Brain microvascular endothelial cell (primary cell): ENCODE measurements around the gene HPCA.

Experiments used
- DNase-seq: peaks from one replicate; pipeline ENCODE4 v3.0.0-alpha.2; 2020
- H3K27ac ChIP-seq: fragments of 250-450 bp; sonication (Bioruptor Pico); 2 replicates; pipeline ENCODE4 v1.5.1; 2020; ENCODE audit warnings: mild to moderate bottlenecking, moderate library complexity
- H3K27me3 ChIP-seq: fragments of 250-450 bp; sonication (Bioruptor Pico); replicated peaks from 2 replicates; pipeline ENCODE4 v1.5.1; 2020; ENCODE audit warnings: mild to moderate bottlenecking
- H3K36me3 ChIP-seq: fragments of 250-450 bp; sonication (Bioruptor Pico); replicated peaks from 2 replicates; pipeline ENCODE4 v1.5.1; 2020; ENCODE audit warnings: mild to moderate bottlenecking
- H3K4me3 ChIP-seq: 2 replicates; pipeline ENCODE4 v1.5.1; 2011; ENCODE audit warnings: low read depth, mild to moderate bottlenecking, control low read depth, low read length, moderate library complexity
- CTCF ChIP-seq: IDR thresholded peaks from 2 replicates; pipeline ENCODE4 v1.5.1; 2011; ENCODE audit warnings: low read depth, mild to moderate bottlenecking, moderate library complexity, low read length, control low read depth, inconsistent platforms; ENCODE audit errors: missing control alignments
- in situ Hi-C: cut with HindIII; loops from 2 replicates; pipeline ENCODE4 v1.10.0; 2017; ENCODE audit warnings: low sequenced_read_pairs, low pct_ligation_motif_present

The HPCA gene

GRCh38 chr1:32886004-32886827, at the start of gene HPCA:
Gene HPCA, plus strand, starts transcription at chr1:32886491. Its CDS starts 2,408 bp downstream, at chr1:32888899.
- peak; percentile 85 for TF ChIP-seq CTCF
- Histone ChIP-seq H3K36me3 (no peaks in the 10 kb centered on the region), H3K4me3 (no peak within 1 kb of the TSS), H3K27ac (no peak within 1 kb of the TSS), H3K27me3 (peaks cover 28% of the 10 kb centered on the region)
- in situ Hi-C loops: no loop called here
- peak; percentile 12 for DNase-seq

- Histone ChIP-seq H3K27me3 (no peaks in the 10 kb centered on the region), H3K36me3 (peaks cover 3% of the 10 kb centered on the region), H3K4me3 (no peak overlapping the region), H3K27ac (no peak overlapping the region)
- no peak for DNase-seq
- TF ChIP-seq CTCF: no peak
- in situ Hi-C loops: no loop called here
Observed at GRCh38 chr1:32848354-32849063, 37.8 kb upstream of the HPCA start.

GRCh38 chr1:32855861-32856617, 30.3 kb upstream of the HPCA start:
- Histone ChIP-seq H3K27ac (no peak overlapping the region), H3K27me3 (no peaks in the 10 kb centered on the region), H3K36me3 (peaks cover 19% of the 10 kb centered on the region), H3K4me3 (no peak overlapping the region)
- no peak for TF ChIP-seq CTCF
- DNase-seq: no peak
- in situ Hi-C loops: no loop called here

- Histone ChIP-seq H3K36me3 (peaks cover 19% of the 10 kb centered on the region), H3K27ac (no peak overlapping the region), H3K4me3 (no peak overlapping the region), H3K27me3 (no peaks in the 10 kb centered on the region)
- TF ChIP-seq CTCF: no peak
- no peak for DNase-seq
- in situ Hi-C loops: no loop called here
Observed at GRCh38 chr1:32858136-32858535, 28.2 kb upstream of the HPCA start.

GRCh38 chr1:32858791-32859190, 27.5 kb upstream of the HPCA start:
- in situ Hi-C loops: no loop called here
- DNase-seq: no peak
- Histone ChIP-seq H3K27ac (no peak overlapping the region), H3K27me3 (no peaks in the 10 kb centered on the region), H3K4me3 (no peak overlapping the region), H3K36me3 (peaks cover 16% of the 10 kb centered on the region)
- TF ChIP-seq CTCF: no peak
